ENCODE data around the gene TNFAIP1. TPM values are rescaled to one million over a fixed set of nuclear protein-coding genes. Genes with fewer than 3 reads are reported as not detected.

Gene TNFAIP1
- total RNA-seq, 1 experiment from 2014 or later = 21.8 TPM

DNA sequence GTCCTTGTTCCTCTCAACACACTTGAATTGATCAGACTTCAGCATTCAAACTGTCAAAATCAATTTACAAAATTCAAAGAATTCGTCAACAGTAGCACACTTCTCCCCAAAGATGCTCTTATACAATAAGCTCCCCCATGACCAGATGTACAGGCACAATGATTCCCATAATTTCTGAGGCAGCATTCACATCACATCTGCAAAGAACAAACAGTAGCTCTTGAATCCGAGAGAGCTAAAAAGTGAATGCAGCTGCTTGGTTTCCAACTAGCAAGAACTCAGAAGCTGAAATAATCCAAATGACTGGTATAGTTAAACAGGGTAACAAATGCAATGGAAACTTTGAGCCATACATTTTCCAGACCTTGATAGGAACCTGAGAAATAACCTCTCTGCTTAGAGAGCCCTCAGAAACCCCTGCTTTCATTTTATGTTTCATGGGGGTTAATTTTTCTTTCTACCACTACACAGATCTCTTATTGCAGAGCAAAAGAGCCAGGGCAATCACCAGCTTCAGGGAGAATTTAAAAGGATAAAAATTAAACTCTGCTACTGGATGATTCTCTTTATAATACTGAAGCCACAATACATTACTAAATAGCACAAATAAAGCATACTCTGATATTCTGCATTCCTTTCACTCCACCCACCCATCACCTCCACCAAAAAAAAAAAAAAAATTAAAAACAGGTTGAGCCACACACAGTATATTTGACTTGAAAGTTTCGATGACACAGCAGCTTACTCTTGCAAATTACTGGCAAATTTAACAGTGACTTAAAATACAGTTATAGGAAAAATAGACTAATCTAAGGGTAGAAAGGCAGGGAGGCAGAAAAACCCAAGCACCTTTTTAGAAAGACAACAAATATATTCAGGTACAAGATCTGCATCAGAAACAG is 39.6 kb upstream of the TNFAIP1 start:
- Histone ChIP-seq H3K4ac (ENCODE audit: low read depth, low read length) (no peak overlapping the region), H3K27me3 (ENCODE audit: insufficient read depth, low read length) (no peaks in the 10 kb centered on the region), H3K9ac (ENCODE audit: extremely low read depth, insufficient read length, low read length) (no peak overlapping the region), H3K23me2 (ENCODE audit: insufficient read length, low read depth, low read length, poor library complexity, severe bottlenecking) (no peaks in the 10 kb centered on the region), H4K20me1 (ENCODE audit: control insufficient read depth, insufficient read depth, insufficient read length) (no peaks in the 10 kb centered on the region), H2BK20ac (ENCODE audit: low read depth, low read length, poor library complexity, severe bottlenecking) (no peak overlapping the region), H2BK15ac (ENCODE audit: low read depth, low read length) (no peak overlapping the region), H2AFZ (ENCODE audit: low read length) (no peak overlapping the region), H3K23ac (ENCODE audit: insufficient read length, low read depth, low read length) (no peak overlapping the region), H3K18ac (ENCODE audit: insufficient read length, low read depth, low read length) (no peak overlapping the region), H2BK12ac (ENCODE audit: insufficient read length, low read depth, low read length) (no peak overlapping the region), H3T11ph (ENCODE audit: low read length) (no peak overlapping the region), H4K91ac (ENCODE audit: insufficient read length, low read depth, low read length) (no peak overlapping the region), H3K27ac (ENCODE audit: insufficient read length, low read depth, low read length) (no peak overlapping the region), H3K4me1 (ENCODE audit: insufficient read depth, low read length) (no peaks in the 10 kb centered on the region; the same call in 1 of the 2 replicates), H3K9me3 (ENCODE audit: control insufficient read depth, low read depth, low read length) (no peaks in the 10 kb centered on the region), H4K5ac (ENCODE audit: insufficient read length, low read depth, low read length) (no peak overlapping the region), H2BK120ac (ENCODE audit: low read depth, low read length, poor library complexity, severe bottlenecking) (no peak overlapping the region), H2AK5ac (ENCODE audit: insufficient read length, low read length) (no peak overlapping the region), H3K79me2 (ENCODE audit: insufficient read depth, low read length) (no peaks in the 10 kb centered on the region), H3K4me2 (ENCODE audit: insufficient read depth, insufficient read length, low read length) (no peak overlapping the region), H2BK5ac (ENCODE audit: insufficient read length, low read length) (no peak overlapping the region), H3K14ac (ENCODE audit: insufficient read depth, low read length) (no peak overlapping the region), H3K79me1 (ENCODE audit: insufficient read depth, low read depth, low read length, poor library complexity, severe bottlenecking) (no peaks in the 10 kb centered on the region), H3K56ac (ENCODE audit: insufficient read length, low read depth, low read length) (no peak overlapping the region), H4K8ac (replicated peaks; ENCODE audit: insufficient read length, low read depth, low read length) (no peak overlapping the region)
- DNase-seq = no peak
- TF ChIP-seq, protein P1, sequence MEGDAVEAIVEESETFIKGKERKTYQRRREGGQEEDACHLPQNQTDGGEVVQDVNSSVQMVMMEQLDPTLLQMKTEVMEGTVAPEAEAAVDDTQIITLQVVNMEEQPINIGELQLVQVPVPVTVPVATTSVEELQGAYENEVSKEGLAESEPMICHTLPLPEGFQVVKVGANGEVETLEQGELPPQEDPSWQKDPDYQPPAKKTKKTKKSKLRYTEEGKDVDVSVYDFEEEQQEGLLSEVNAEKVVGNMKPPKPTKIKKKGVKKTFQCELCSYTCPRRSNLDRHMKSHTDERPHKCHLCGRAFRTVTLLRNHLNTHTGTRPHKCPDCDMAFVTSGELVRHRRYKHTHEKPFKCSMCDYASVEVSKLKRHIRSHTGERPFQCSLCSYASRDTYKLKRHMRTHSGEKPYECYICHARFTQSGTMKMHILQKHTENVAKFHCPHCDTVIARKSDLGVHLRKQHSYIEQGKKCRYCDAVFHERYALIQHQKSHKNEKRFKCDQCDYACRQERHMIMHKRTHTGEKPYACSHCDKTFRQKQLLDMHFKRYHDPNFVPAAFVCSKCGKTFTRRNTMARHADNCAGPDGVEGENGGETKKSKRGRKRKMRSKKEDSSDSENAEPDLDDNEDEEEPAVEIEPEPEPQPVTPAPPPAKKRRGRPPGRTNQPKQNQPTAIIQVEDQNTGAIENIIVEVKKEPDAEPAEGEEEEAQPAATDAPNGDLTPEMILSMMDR (conservative IDR thresholded peaks at IDR 0.05) = no peak
- no CpG with 5 or more reads among the region's 3 CpGs for WGBS (ENCODE audit: extremely low coverage, insufficient read length, low lambda C conversion rate)
- Mint-ChIP-seq H3K4me3 (no peak overlapping the region), H3K4me1 (peaks cover 7 to 8% of the 10 kb centered on the region in 2 experiments), H3K9me3 (no peaks in the 10 kb centered on the region), H3K36me3 (ENCODE audit: insufficient read depth in 1 of 3, low read depth in 3 of 3) (no peaks in the 10 kb centered on the region), H3K27ac (no peak overlapping the region), H3K27me3 (ENCODE audit: low read depth) (no peaks in the 10 kb centered on the region)
